Stomach (tissue), 9 donors: Measurements from ENCODE around the gene LARGE1. TPM values are rescaled to one million over a fixed set of nuclear protein-coding genes. Genes with fewer than 3 reads are reported as not detected.

Source experiments
- DNase-seq, 2 donors: peaks; one replicate each; pipeline versions ENCODE4 v3.0.0 to v3.0.0-alpha.2; 2013 to 2019
- H3K27ac ChIP-seq, 5 donors: fragments of 200-600 bp in 4 of 5; sonication (generic) in 4 of 5; one replicate each; pipeline ENCODE4 v1.5.1; 2013 to 2019; ENCODE audit warnings: mild to moderate bottlenecking in 1 of 5, moderate library complexity in 1 of 5
- H3K27me3 ChIP-seq, 3 donors: fragments of 200-600 bp; sonication (generic); one replicate each; pipeline ENCODE4 v1.5.1; 2017 to 2019; ENCODE audit warnings: mixed run types in 1 of 3
- H3K36me3 ChIP-seq, 4 donors: fragments of 200-600 bp; sonication (generic); 1 replicate in 3 of 4; 2 replicates in 1 of 4; pipeline ENCODE4 v1.5.1; 2016 to 2019
- H3K4me1 ChIP-seq, 4 donors: fragments of 200-600 bp; sonication (generic); one replicate each; pipeline ENCODE4 v1.5.1; 2016 to 2019
- H3K4me3 ChIP-seq, 4 donors: fragments of 200-600 bp; sonication (generic) in 3 of 4; one replicate each; pipeline ENCODE4 v1.5.1; 2016 to 2019; ENCODE audit warnings: mild to moderate bottlenecking in 1 of 4
- H3K9me3 ChIP-seq, 4 donors: fragments of 200-600 bp; sonication (generic); one replicate each; pipeline ENCODE4 v1.5.1; 2016 to 2019
- EP300 ChIP-seq: sonication (generic); formaldehyde crosslinking; IDR thresholded peaks from one replicate; pipeline ENCODE4 v1.6.1; 2017; ENCODE audit warnings: antibody characterized with exemption
- POLR2A ChIP-seq, 4 donors: fragments of 450-650 bp; IDR thresholded peaks; one replicate each; pipeline ENCODE4 v1.6.1; 2016; ENCODE audit warnings: antibody characterized with exemption in 4 of 4, control low read depth in 2 of 4, mild to moderate bottlenecking in 1 of 4, moderate library complexity in 1 of 4
- POLR2AphosphoS5 ChIP-seq, 3 donors: sonication (generic); formaldehyde crosslinking; IDR thresholded peaks; one replicate each; pipeline ENCODE4 v1.6.1; 2016; ENCODE audit warnings: antibody characterized with exemption in 3 of 3
- WGBS, 5 donors: extraction: QIAGEN DNeasy Blood & Tissue Kit in 3 of 5; methylation state at CpG; one replicate each; pipeline versions ENCODE4 v1.1.5 to v1.1.7; 2013 to 2018; 5-methylcytosine and 5-hydroxymethylcytosine counted together
- intact Hi-C: fragments of 100-400 bp; cut with DNase I; formaldehyde crosslinking; loops from one replicate; pipeline ENCODE4 v1.15.1; 2023; ENCODE audit warnings: low total_unique reads
- polyA plus RNA-seq, 3 donors: library from polyadenylated mRNA; stranded (reverse); fragments of 200-250 nt; gene quantifications; one replicate each; pipeline ENCODE4 v1.2.3, GENCODE V29; 2013
- small RNA-seq, 4 donors: library from RNA; depleted of rRNA; stranded (forward); fragments of <200 nt; gene quantifications; one replicate each; pipeline ENCODE3, GENCODE V24; 2016
- total RNA-seq, 5 donors: library from RNA; depleted of rRNA; stranded (reverse); fragments of >200 nt; gene quantifications; one replicate each; pipeline versions ENCODE4 v1.1.0 to v1.2.3, GENCODE V29; 2014 to 2016
- TF ChIP-seq, protein P1 (sequence below), 7 experiments: fragments of 450-650 bp in 4 of 7; fragments of 200-600 bp in 3 of 7; sonication (generic) in 3 of 7; IDR thresholded peaks; one replicate each; pipeline ENCODE4 v1.5.1; 2016 to 2019; ENCODE audit warnings: antibody characterized with exemption in 7 of 7, control low read depth in 2 of 7, mild to moderate bottlenecking in 1 of 7
- donor health status: healthy with polysubstance abuse.
- donor health status: Bipolar disorder and iron deficiency.
- donor health status: healthy.

The LARGE1 gene
- total and polyA plus RNA-seq, 8 donors = 3.5 to 110 (median 51.6) TPM

DNA sequence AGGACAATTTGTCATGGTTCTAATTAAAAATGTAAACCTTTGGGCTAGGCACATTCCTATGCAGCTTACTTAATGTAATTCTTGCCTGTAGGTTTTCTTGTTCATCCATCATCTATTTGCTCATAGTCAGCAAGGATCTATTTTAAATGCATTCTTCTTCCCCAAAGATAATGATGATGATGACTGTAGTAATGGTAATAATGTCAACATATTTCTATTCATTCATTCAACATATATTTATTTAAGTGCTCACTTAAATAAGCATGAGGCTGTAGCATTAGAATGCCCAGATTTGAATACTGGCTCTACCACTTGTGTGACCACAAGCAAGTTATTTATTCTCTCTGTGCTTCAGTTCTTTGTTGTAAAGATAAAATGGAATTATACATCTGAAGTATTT is 692.5 kb downstream of the LARGE1 start:
- Histone ChIP-seq H3K9me3 (peaks cover 0 to 40% (median 29%) of the 10 kb centered on the region in 4 donors), H3K36me3 (no peaks in the 10 kb centered on the region), H3K27me3 (no peaks in the 10 kb centered on the region), H3K4me1 (no peaks in the 10 kb centered on the region), H3K4me3 (no peak overlapping the region), H3K27ac (no peak overlapping the region)
- no peak for DNase-seq
- intact Hi-C loops = no loop called here
- TF ChIP-seq POLR2A (IDR thresholded peaks at IDR 0.05) = no peak
- no peak for TF ChIP-seq EP300
- TF ChIP-seq, protein P1, sequence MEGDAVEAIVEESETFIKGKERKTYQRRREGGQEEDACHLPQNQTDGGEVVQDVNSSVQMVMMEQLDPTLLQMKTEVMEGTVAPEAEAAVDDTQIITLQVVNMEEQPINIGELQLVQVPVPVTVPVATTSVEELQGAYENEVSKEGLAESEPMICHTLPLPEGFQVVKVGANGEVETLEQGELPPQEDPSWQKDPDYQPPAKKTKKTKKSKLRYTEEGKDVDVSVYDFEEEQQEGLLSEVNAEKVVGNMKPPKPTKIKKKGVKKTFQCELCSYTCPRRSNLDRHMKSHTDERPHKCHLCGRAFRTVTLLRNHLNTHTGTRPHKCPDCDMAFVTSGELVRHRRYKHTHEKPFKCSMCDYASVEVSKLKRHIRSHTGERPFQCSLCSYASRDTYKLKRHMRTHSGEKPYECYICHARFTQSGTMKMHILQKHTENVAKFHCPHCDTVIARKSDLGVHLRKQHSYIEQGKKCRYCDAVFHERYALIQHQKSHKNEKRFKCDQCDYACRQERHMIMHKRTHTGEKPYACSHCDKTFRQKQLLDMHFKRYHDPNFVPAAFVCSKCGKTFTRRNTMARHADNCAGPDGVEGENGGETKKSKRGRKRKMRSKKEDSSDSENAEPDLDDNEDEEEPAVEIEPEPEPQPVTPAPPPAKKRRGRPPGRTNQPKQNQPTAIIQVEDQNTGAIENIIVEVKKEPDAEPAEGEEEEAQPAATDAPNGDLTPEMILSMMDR (IDR thresholded peaks at IDR 0.05) = no peak
- no peak for TF ChIP-seq POLR2AphosphoS5 (IDR thresholded peaks at IDR 0.05)

- WGBS, 5 donors = 80 to 97% (median 89%) methylated on average over 4 of the region's 4 CpGs
Measured at GRCh38 chr22:33224841-33225240, 695.4 kb downstream of the LARGE1 start.

More at GRCh38 chr22:33224841-33225240, 695.4 kb downstream of the LARGE1 start:
- H3K36me3 ChIP-seq = no peaks in the 10 kb centered on the region
- H3K27ac ChIP-seq = no peak overlapping the region
- H3K9me3 ChIP-seq = peaks cover 0 to 27% (median 17%) of the 10 kb centered on the region in 4 donors
- H3K4me1 ChIP-seq = no peaks in the 10 kb centered on the region
- TF ChIP-seq POLR2A (IDR thresholded peaks at IDR 0.05) = no peak
- TF ChIP-seq, protein P1 (IDR thresholded peaks at IDR 0.05) = no peak
- TF ChIP-seq POLR2AphosphoS5 (IDR thresholded peaks at IDR 0.05) = no peak
- no peak for TF ChIP-seq EP300
- no peak overlapping the region for H3K4me3 ChIP-seq
- H3K27me3 ChIP-seq = no peaks in the 10 kb centered on the region
- intact Hi-C loops = no loop called here
- DNase-seq = no peak

Small RNAs within 50 kb of the gene (small RNA-seq; reads per million reads assigned to genes)
- gene MIR4764 (0 reads per million in 4 donors), gene SNORA50B (0 reads per million in 4 donors)
